ENCODE data around the gene AP1B1.
"Not testable (repeated sequence)": the region's sequence is repeated elsewhere in the genome, so short reads cannot be mapped to it uniquely, and the experiment has no call there.

AP1B1 gene

DNA sequence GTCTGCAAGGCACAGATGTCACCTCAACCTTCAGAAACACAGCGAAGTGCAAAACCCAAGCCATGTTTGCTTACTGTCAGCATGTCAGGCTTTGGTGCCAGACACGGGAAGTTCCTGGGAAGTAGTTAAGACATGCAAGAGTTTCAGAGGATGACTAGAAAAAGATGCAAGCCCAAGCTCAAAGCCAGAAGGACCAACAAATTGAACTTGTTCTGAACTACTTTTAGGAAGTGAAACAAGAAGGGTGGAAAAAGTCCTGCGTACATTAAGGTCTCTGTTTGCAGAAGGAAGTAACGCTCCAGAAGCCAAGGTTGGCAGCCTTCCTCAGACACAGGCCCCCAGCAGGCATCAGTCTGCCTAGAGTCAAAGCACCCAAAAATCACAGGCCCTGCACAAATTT lies 2.6 kb downstream of the AP1B1 start:
- DNase-seq = no peak

DNA sequence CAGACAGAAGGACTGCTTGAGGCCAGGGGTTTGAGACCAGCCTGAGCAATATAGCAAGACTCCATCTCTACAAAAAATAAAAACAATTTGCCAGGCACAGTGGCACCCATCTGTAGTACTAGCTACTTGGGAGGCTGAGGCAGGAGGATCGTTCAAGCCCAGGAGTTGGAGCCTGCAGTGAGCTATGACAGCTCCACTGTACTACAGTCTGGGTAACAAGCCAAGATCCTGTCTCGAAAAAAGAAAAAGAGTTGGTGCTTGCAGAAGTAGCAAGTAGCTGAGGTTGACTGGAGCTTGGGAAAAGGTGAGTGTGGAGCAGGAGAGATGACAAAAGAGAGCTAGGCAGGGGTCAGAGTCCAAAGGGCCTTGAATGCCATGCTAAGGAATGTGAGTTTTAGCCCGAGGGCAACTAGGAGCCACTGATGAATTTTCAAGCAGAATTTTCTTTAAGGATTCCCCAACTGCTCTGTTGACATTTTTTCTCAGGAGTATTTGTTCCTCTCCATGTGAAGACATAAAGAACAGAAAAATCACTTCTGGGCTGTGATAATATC lies 3.1 kb downstream of the AP1B1 start:
- DNase-seq = no peak

DNA sequence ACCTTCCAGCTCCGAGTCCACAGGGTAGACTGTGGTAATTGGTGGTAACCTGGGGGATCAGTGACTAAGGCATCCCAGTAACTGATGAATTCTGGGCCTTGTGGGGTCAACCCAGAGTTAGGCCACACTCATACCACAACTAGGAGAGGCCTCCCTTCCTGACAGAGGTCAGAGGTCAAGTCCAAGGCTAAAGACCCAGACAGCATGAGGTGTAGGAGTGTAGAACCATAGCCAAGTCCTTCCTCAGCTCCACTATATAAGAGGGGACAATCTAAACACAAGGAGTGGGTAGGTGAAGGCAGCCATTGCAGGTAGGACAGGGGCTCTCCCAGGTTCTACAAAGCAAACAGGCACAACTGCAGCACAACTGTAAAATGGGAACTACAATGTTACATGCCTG lies 4.6 kb downstream of the AP1B1 start:
- DNase-seq = no peak

DNA sequence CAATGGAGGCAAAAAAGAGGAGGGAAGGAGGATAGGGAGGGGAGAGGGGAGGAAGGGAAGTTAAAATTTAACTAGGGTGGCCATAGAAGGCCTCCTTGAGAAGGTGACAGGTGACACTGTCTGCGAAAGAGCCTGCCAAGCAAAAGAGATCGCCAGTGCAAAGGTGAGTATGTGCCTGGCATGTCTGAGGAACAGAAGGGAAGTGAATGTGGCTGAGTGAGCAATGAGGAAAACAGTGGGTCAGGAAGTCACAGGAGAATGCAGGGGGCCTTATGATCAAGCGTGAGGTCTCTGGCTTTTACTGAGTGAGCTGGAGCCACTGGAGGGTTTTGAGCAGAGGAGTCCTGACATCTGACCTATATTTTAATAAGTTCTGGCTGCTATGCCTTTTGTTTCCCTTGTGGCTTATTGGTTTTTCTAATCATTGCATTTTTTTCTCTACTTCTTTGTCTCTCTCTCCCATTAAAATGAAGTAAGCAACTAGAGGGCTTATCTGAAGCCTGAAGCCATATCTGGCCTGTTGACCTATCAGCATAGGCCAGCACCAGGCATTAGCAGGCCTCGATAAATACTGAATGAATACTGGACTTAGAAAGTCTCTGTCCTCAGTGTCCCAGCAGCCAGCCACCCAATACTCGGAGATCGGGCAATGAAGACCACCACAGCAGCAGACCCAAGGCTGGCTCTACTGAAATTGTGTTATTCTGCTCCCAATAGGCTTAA lies 5.6 kb downstream of the AP1B1 start:
- DNase-seq = no peak

DNA sequence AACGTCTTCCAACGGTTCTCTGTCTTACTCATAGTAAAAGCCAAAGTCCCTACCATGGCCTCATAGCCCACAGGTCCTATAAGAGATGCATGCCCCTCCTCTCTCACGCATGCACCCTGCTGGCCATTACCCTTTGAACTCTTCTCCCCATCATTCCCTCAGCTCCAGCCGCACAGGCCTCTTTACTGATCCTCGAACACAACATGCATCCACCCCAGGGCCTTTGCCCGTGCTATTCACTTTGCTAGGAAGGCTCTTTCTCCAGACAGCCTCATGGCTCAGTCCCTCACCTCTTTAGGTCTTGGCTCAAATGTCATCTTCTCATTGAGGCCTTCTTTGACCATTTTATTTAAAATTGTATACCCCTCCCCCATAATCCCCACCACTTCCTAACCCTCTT lies 7.5 kb downstream of the AP1B1 start:
- no peak for DNase-seq

DNA sequence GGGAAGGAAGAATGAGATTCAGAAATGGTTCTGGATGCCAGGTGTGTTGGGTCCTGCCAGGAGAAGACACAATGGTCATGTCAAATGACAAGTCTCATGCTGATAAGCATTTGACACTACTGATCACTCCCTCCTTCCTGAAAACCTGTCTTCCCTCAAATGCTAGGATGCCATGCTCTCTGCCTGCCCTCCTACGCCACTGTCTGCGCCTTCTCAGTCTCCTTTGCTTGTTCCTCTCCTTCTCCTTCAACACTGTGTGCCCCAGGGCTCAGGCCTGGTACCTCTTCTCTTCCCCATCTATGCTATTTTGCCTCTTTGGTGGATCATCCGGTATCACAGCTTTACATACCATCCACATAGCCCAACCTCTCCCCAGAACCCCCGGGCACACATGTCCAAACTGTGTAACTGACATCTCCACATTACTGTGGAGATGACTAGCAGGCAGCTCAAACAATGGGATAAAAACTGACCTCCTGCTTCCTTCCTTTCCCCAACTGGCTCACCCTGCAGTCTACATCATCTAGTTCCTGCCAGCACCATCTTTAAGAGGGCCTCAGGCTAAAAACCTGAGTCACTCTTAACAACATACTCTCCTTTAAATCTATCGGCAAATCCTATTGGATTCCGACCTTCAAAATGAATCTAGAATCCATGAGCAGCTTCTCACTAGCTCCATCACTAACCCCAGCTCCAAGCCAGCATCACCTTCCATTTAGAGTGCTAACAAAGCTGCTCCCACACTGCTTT lies 8.2 kb downstream of the AP1B1 start:
- no peak for DNase-seq

DNA sequence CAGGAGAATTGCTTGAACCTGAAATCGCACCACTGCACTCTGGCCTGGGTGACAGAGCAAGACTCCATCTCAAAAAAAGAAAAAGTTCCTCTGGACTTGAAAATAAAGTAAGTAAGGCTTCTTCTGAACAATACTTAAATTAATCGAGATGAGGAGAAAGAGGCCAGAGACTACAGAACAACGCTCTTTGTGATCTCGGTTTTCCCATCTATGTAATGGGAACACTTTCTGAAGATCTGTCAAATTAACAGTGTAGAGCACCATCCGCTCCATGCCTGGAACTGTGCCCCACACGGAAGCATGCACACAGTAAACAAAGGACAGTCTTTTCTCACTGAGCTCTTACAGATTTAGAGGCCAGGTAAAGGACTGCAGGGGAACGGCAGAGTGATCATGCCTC lies 9.1 kb downstream of the AP1B1 start:
- no peak for DNase-seq

DNA sequence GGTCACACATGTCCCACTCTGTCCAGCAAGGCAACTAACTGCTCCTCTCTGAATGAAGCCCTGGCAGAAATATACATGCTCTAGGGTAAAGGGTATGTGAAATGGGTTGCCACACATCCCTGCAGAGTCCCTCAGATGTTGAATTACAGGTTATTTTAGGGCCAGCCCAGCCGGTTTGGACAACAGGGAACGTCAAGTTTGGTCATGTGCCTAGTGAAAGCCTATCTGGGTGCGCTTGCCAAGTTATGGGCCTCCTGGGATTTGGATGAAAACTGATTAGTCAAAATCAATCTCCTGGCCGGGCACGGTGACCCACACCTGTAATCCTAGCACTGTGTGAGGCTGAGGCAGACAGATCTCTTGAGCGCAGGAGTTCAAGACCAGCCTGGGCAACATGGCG lies 10.4 kb downstream of the AP1B1 start:
- DNase-seq = no peak

DNA sequence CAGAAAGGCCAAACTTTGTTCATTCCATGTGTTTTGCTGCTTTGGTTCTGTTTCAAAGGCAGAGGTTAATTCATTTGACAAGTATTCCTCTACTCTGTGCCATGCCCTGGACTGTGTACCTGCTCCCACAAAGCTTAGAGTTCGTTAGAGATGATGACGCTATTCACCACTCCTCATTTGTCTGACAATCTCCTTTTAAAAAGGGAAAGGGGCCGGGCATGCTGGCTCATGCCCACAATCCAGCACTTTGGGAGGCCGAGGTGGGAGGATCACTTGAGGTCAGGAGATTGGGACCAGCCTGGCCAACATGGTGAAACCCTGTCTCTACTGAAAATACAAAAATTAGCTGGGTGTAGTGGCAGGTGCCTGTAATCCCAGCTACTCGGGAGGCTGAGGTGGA lies 11.7 kb downstream of the AP1B1 start:
- DNase-seq = not testable (repeated sequence)

DNA sequence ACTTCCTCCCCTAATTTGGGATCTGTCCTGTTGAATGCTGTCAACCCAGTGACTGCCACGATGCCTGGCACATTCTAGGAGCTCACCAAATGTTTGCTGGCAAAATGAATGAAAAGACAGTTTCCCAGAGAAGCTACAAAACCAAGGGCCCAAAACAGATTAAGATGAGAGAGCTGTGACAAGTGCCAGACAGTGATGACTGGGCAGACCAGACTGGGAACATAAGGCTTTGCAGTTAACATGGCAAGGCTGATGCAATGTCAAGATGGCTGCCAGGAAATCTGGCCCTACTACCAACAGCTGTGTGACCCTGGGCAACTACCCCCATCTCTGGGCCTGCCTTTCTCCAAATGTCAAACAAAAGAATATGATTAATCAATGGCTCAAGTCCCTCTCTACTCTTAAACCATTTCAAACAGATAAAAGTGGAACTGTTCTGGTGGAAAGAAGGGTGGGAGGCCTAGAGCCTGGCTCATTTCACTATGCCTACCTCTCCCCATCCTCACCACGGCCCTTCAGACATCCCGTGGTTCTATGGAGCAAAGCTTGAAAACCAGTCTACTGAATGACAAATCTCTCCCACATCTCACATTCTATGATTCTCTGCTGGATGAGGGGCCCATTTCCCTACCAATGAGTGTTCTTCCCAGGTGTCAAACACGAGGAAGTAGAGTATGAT lies 12.8 kb downstream of the AP1B1 start:
- DNase-seq = no peak

DNA sequence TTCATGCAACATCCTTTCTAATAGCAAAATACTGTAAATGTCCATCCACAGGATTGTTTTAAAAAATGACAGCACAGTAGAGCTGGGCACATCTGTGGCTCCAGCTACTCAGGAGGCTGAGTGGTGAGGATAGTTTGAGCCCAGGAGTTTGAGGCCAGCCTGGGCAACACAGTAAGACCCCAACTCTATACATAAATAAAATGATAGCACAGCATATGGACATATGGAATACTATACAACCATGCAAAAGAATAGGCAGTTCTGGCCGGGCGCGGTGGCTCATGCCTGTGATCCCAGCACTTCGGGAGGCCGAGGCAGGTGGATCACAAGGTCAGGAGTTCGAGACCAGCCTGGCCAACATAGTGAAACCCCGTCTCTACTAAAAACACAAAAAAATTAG lies 13.6 kb downstream of the AP1B1 start:
- DNase-seq = not testable (repeated sequence)

DNA sequence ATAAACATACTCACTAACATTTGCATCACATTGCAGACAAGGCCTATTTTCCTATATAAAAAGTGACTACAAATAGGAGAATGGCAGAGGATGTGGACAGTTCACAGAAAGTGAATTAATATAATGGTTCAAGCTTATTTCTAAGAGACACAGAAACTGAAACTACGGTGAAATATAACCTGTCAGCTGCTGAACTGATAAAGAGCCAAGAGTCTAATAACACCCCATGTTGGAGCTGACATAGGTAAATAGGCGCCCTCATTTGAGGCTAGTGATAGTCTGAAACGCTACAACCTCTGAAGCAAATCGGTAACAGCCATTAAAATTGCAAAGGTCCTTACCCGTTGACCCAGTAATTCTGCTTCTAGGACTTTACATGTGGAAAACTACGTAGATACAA lies 14.0 kb downstream of the AP1B1 start:
- DNase-seq = no peak

DNA sequence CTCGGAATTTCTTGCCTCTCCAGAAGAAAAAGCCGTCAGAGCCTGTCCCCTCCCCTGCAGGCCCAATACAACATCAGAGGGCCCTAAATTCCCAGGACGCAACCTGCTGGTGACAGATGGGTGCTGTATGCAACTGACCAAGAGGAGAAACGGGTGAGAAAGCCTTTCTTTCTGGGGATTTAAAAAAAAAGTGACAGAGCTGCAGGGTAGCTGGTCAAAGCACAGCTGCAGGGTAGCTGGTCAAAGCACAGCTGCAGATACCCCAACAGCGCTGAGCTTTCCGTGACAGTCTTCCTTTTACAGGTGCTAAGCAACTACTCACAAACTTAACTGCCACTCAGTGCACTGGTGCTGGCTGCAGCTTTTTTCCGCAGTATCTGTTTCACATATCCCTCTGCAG lies 17.8 kb downstream of the AP1B1 start:
- no peak for DNase-seq

DNA sequence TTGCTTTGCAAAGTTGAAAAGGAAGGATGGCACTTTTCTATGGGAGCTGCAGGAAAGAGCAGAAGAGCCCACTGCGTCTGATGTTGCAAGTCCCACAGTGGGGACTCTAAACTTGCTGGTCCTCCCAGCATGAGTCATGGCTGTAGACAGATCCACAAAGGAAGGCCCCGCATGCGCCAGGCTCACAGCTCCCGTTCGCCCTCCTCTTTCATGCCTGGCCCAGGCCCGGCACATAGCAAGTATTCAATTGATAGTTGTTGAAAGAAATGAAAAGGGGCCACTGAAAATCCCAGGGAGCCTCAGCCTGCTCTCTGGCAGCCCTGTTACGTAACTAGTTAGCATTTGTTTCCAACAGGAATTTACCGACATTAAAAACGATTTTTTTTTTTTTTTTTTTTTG lies 18.9 kb downstream of the AP1B1 start:
- DNase-seq = no peak

DNA sequence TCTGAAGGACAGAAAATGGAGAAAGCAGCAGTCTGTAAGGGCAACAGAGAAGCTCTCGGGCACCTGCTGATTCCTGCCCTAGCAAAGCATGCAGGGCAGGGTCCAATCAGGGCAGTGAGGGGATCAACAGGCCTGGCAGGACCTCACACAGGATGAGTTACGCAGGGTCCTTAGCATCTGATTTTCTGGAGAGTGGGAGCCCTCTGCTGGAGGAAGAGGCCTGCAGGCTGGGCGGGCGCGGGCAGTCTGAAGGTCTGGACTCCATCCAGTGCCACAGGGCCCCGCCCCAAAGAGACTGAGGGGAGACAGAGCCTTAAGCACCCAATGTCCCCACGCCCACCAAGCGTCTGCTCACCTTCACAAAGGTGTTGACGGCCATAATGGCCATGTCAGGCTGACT lies 28.9 kb downstream of the AP1B1 start:
- DNase-seq = no peak

DNA sequence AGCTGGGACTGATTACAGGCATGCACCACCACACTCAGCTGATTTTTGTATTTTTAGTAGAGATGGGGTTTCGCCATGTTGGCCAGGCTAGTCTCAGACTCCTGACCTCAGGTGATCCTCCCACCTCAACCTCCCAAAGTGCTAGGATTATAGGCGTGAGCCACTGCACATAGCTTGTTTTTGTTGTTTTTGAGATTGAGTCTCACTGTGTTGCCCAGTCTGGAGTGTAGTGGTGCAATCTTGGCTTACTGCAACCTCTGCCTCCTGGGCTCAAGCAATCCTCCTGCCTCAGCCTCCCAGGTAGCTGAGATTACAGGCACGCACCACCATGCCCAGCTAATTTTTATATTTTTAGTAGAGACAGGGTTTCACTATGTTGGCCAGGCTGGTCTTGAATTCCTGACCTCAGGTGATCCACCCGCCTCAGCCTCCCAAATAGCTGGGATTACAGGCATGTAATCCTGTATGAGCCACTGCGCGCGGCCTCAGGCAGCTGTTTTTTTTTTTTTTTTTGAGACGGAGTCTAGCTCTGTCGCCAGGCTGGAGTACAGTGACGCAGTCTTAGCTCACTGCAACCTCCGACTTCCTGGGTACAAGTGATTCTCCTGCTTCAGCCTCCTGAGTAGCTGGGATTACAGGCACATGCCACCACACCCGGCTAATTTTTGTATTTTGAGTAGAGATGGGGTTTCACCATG lies 31.0 kb downstream of the AP1B1 start:
- DNase-seq = not testable (repeated sequence)

DNA sequence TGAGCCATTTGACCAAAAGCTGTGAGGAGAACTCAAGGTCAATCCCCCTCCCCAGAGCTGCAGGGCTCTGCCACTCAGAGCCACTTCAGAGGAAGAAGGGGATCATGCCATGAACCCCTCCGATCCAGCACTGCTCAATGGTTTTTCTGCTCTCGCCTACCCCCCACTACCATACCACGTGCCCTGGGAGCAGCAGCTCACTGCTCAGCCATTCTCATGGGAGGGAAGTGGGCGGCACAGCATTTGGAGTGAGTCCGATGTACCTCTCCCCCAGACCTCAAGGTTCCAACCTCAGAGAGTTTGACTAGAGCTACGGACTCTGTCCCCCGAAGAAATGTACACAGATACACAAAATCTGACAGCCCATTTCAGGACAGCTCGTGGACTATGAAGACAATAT lies 34.5 kb downstream of the AP1B1 start:
- no peak for DNase-seq

DNA sequence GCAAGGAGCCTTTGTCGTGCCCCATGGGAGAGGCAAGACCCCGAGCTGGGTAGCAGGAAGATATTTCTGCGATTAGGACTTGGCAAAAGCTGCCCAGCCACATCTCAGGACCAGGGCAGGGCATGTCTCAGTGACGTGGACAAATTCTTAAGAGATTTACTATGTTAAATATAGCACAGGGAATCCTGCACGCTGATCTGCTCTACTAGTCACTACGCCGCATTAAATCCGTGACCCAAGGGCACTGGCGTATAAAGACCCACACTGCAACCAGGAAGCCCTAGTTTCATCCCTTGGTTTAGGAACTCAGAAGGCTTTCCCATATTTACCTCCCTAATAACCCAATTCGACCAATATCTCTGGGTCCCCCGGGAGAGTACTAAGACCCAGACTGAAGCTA lies 35.1 kb downstream of the AP1B1 start:
- no peak for DNase-seq

DNA sequence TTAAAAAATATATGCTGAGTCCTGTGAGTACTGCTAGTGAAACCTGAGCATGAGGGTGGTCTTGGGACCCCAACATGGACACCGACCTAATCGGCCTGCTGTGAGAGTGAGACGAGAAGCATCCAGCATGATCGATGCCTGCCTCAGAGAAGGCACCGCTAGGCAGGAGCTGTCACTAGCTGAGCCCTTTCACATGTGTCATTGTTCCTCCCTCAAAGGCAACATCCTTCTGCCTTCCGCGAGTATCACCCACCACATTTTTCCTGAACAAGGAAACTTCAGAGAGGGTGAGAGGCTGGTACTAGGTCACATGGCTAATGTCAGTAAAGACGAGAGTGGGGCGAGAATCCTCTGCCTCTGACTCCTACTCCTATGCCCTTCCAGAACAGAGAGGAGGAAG lies 35.6 kb downstream of the AP1B1 start:
- no peak for DNase-seq

DNA sequence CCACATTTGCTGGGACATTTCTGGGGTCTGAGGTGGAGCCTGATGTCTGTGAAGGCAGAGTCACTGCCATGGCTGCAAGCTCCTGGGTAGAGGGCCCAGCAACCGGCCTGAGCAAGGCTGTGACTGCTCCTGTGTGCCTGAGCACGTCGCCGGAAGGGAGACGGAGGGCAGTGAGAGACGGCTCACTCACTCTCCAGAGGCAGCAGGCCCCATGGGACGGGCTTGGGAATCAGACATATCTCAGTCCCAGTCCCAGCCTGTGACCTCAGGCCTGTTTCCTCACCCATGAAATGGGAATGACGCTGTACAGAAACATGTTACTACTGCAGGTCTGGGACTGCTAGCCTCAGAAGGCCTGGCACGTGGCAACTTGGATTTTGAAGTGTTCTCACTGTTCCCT lies 36.5 kb downstream of the AP1B1 start:
- DNase-seq = no peak

DNA sequence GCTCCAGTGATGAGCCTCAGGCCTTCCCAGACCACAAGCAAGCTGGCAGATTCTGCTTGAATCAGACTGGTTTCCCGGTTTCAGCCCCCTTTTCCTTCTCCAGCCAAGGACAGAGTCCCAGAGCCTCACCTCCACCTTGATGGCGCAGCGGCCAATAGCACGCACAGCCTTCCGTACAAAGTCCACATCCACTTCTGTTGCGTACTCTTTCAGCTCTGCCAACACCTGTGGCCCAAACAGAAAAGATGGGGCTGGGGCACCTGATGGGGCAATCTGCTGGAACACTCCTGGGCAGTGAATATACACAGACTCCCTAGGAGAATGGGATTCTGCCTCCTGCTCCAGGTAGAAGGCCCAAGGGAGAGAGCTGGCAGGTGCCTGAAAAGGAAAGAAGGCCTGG lies 37.3 kb downstream of the AP1B1 start:
- no peak for DNase-seq

DNA sequence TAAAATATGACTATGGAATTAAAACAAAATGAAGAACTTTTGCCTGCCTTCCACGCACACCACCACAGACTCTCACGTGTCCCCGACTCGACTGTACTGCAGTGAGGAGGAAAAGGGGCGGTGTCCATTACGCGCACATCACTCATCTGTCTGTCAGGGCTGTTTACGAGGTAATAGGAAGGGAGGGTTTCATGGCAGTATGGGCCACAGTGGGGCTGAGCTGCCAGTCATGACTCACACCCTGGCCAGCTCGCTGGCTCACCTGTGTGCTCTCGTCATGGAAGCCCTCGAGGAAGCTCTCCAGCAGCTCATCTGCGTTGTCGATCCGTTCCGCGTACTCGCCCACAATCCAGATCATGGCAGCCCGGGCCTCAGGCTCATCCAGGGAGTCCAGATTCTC lies 39.4 kb downstream of the AP1B1 start:
- no peak for DNase-seq

DNA sequence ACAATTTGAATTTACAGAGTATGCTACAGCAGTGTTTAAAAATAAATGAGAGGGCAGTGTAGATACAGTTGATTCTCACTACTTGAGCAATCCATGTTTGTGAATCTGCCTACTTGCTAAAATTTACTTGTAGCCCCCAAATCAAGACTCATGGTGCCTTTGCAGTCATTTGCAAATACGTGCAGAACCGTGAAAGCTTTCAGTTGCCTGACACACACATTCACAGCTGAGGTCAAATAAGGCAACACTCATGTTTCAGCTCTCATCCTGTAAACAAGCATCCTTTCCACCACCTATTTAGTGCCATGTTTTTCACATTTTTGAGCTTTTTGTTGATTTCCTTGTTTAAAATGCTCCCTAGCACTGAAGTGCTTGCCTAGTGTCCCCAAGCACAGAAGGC lies 40.3 kb downstream of the AP1B1 start:
- DNase-seq = no peak
